GM23338 (cell line): ENCODE results near the gene RAD23A. TPM values are rescaled to one million over a fixed set of nuclear protein-coding genes. Genes with fewer than 3 reads are reported as not detected.

ENCODE experiments used
- ATAC-seq: fragments of 200-7000 bp; cut with Tn5 transposase; 3 replicates; pipeline ENCODE4 v1.9.1; 2020
- DNase-seq: peaks from one replicate; pipeline ENCODE4 v3.0.0-alpha.2; 2015; ENCODE audit warnings: low spot score
- H2AFZ ChIP-seq: fragments of 200-600 bp; sonication (generic); 2 replicates; pipeline ENCODE4 v1.8.0; 2016; ENCODE audit warnings: antibody characterized with exemption, mild to moderate bottlenecking, moderate library complexity
- H3F3A ChIP-seq: fragments of 200-600 bp; sonication (generic); replicated peaks from 2 replicates; pipeline ENCODE4 v1.8.0; 2017; ENCODE audit warnings: antibody characterized with exemption, mixed run types, low read depth
- H3K27ac ChIP-seq: fragments of 200-600 bp; sonication (generic); 2 replicates; pipeline ENCODE4 v1.6.1; 2016; ENCODE audit warnings: low read depth
- H3K27me3 ChIP-seq: fragments of 200-600 bp; sonication (generic); 2 replicates; pipeline ENCODE4 v1.8.0; 2016; ENCODE audit warnings: mild to moderate bottlenecking, mixed run types, moderate library complexity; ENCODE audit not compliant: insufficient read depth
- H3K36me3 ChIP-seq: fragments of 200-600 bp; sonication (generic); 2 replicates; pipeline ENCODE4 v1.8.0; 2016; ENCODE audit warnings: mild to moderate bottlenecking; ENCODE audit not compliant: insufficient read depth
- H3K4me1 ChIP-seq: fragments of 200-600 bp; sonication (generic); 2 replicates; pipeline ENCODE4 v1.8.0; 2016; ENCODE audit warnings: mild to moderate bottlenecking, moderate library complexity; ENCODE audit not compliant: insufficient read depth
- H3K4me2 ChIP-seq: fragments of 200-600 bp; sonication (generic); 2 replicates; pipeline ENCODE4 v1.7.1; 2017; ENCODE audit warnings: mixed run types
- H3K4me3 ChIP-seq: fragments of 200-600 bp; sonication (generic); 2 replicates; pipeline ENCODE4 v1.6.1; 2016; ENCODE audit warnings: mixed run types
- H3K79me2 ChIP-seq: fragments of 200-600 bp; sonication (generic); replicated peaks from 2 replicates; pipeline ENCODE4 v1.8.0; 2017; ENCODE audit warnings: mild to moderate bottlenecking; ENCODE audit not compliant: insufficient read depth
- H3K9me2 ChIP-seq: fragments of 200-600 bp; sonication (generic); 2 replicates; pipeline ENCODE4 v1.8.0; 2017; ENCODE audit not compliant: insufficient read depth
- H4K20me1 ChIP-seq: fragments of 200-600 bp; sonication (generic); replicated peaks from 2 replicates; pipeline ENCODE4 v1.8.0; 2017; ENCODE audit warnings: mild to moderate bottlenecking; ENCODE audit not compliant: insufficient read depth
- H3K27ac Mint-ChIP-seq: 2 replicates; pipeline ENCODE4 v1.8.0; 2020; ENCODE audit warnings: inconsistent platforms, mild to moderate bottlenecking, moderate library complexity, mixed read lengths
- H3K27me3 Mint-ChIP-seq: 3 replicates; pipeline ENCODE4 v1.8.0; 2022; ENCODE audit warnings: low read depth, mild to moderate bottlenecking, moderate library complexity, mixed read lengths, inconsistent platforms; ENCODE audit not compliant: insufficient read depth, poor library complexity
- H3K36me3 Mint-ChIP-seq: 3 replicates; pipeline ENCODE4 v1.8.0; 2021; ENCODE audit warnings: low read depth, mild to moderate bottlenecking, inconsistent platforms, moderate library complexity, mixed read lengths
- H3K4me1 Mint-ChIP-seq: 3 replicates; pipeline ENCODE4 v1.8.0; 2020; ENCODE audit warnings: mild to moderate bottlenecking, inconsistent platforms, mixed read lengths
- H3K4me3 Mint-ChIP-seq: 3 replicates; pipeline ENCODE4 v1.8.0; 2021; ENCODE audit warnings: moderate library complexity, mild to moderate bottlenecking, inconsistent platforms, mixed read lengths
- H3K9me3 Mint-ChIP-seq: 3 replicates; pipeline ENCODE4 v1.8.0; 2020; ENCODE audit warnings: moderate library complexity, mild to moderate bottlenecking, inconsistent platforms, mixed read lengths
- EZH2phosphoT487 ChIP-seq: fragments of 200-600 bp; sonication (generic); IDR thresholded peaks from one replicate; pipeline ENCODE4 v1.8.1; 2018; ENCODE audit warnings: antibody characterized with exemption; ENCODE audit not compliant: unreplicated experiment
- JUNB ChIP-seq: IDR thresholded peaks from one replicate; pipeline ENCODE4 v1.6.1; 2016; ENCODE audit warnings: antibody characterized with exemption; ENCODE audit not compliant: unreplicated experiment
- NANOG ChIP-seq: IDR thresholded peaks from 2 replicates; pipeline ENCODE4 v1.6.1; 2016; ENCODE audit warnings: antibody characterized with exemption, borderline replicate concordance
- POLR2AphosphoS5 ChIP-seq: IDR thresholded peaks from 2 replicates; pipeline ENCODE4 v1.6.1; 2016; ENCODE audit warnings: antibody characterized with exemption, low read depth
- STAT1 ChIP-seq: IDR thresholded peaks from one replicate; pipeline ENCODE4 v1.6.1; 2016; ENCODE audit warnings: antibody characterized with exemption; ENCODE audit not compliant: unreplicated experiment
- ZNF114 ChIP-seq: fragments of 250-450 bp; sonication (Bioruptor Pico); IDR thresholded peaks from 2 replicates; pipeline ENCODE4 v1.5.0; 2020; ENCODE audit warnings: mild to moderate bottlenecking, moderate library complexity
- ZNF331 ChIP-seq: fragments of 250-450 bp; sonication (Bioruptor Pico); IDR thresholded peaks from 2 replicates; pipeline ENCODE4 v1.5.0; 2020; ENCODE audit warnings: low read depth, mild to moderate bottlenecking, moderate library complexity
- polyA plus RNA-seq: library from polyadenylated mRNA; unstranded; fragments of >200 nt; fragmentation: Nextera tagmentation; extraction: Ambion mirVana; gene quantifications from 2 replicates; pipeline ENCODE4 v1.2.1, GENCODE V29; 2016
- total RNA-seq: library from RNA; depleted of rRNA; stranded (reverse); fragments of >200 nt; shearing (Covaris generic); gene quantifications from 2 replicates; pipeline ENCODE4 v1.2.3, GENCODE V29; 2014
- TF ChIP-seq, protein P1 (sequence below): IDR thresholded peaks from 2 replicates; pipeline ENCODE4 v1.6.1; 2016; ENCODE audit warnings: antibody characterized with exemption
- TF ChIP-seq, protein P2 (sequence below): IDR thresholded peaks from one replicate; pipeline ENCODE4 v1.6.1; 2018; ENCODE audit warnings: antibody characterized with exemption; ENCODE audit not compliant: unreplicated experiment
- TF ChIP-seq, protein P3 (sequence below): fragments of 250-450 bp; sonication (Bioruptor Pico); IDR thresholded peaks from 2 replicates; pipeline ENCODE4 v1.5.0; 2020; ENCODE audit warnings: mild to moderate bottlenecking, moderate library complexity
- TF ChIP-seq, protein P4 (sequence below), 2 experiments: fragments of 200-600 bp in 1 of 2; sonication (generic) in 1 of 2; conservative IDR thresholded peaks; 2 replicates each; pipeline versions ENCODE4 v1.5.1 to v1.6.1; 2016 to 2017; ENCODE audit warnings: antibody characterized with exemption in 2 of 2, low read depth in 2 of 2, mild to moderate bottlenecking in 2 of 2, moderate library complexity in 1 of 2

The RAD23A gene
- total and polyA plus RNA-seq, 2 experiments from 2014 or later: 69.7 to 127 TPM

DNA sequence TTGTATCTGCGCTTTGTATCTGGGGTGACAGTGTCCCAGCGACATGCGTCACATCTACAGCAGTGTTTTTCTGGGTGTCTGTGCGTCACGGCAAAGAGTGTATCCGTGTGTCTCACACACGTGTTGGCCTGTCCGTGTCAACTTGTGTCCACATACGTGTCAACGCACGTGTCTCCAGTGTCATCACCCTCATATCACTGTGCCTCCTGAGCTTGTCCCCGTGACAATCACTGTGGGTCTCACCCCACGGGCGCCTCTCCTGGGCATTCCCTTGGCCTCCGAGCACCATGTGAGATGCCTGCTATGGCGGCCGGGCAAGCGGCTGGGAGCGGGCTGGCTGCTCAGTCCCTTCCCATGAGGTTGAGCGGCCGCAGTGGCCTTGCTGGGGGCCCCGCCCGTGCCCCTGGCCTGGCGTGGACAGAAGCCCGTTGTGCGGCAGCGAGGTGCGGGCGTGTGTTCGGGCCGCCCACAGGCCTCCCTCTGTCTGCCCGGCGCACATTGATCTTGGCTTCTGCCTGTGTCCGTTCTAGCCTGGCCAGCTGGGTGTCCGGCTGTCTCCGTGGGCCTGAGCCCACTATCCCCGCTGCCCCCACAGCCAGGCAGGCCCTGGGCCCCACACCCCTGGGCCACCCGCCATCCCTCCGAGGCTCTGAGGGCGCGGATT lies 56.0 kb downstream of the RAD23A start:
- H2AFZ ChIP-seq: no peak overlapping the region
- H3K4me1 ChIP-seq: no peaks in the 10 kb centered on the region
- no peak overlapping the region for H3K4me3 ChIP-seq
- H3K27ac Mint-ChIP-seq: no peak overlapping the region
- H3K36me3 ChIP-seq: no peaks in the 10 kb centered on the region
- peaks cover 4% of the 10 kb centered on the region; the same call in 1 of the 2 replicates for H3F3A ChIP-seq
- no peaks in the 10 kb centered on the region; the same call in 1 of the 2 replicates for H4K20me1 ChIP-seq
- peaks cover 86% of the 10 kb centered on the region for H3K27me3 ChIP-seq
- TF ChIP-seq NANOG (no peak), ZNF114 (no peak), POLR2AphosphoS5 (no peak), JUNB (no peak), EZH2phosphoT487 (no peak), ZNF331 (CRISPR knock-in tag) (no peak), STAT1 (no peak)
- TF ChIP-seq, protein P1, sequence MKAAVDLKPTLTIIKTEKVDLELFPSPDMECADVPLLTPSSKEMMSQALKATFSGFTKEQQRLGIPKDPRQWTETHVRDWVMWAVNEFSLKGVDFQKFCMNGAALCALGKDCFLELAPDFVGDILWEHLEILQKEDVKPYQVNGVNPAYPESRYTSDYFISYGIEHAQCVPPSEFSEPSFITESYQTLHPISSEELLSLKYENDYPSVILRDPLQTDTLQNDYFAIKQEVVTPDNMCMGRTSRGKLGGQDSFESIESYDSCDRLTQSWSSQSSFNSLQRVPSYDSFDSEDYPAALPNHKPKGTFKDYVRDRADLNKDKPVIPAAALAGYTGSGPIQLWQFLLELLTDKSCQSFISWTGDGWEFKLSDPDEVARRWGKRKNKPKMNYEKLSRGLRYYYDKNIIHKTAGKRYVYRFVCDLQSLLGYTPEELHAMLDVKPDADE: no peak
- TF ChIP-seq, protein P2, sequence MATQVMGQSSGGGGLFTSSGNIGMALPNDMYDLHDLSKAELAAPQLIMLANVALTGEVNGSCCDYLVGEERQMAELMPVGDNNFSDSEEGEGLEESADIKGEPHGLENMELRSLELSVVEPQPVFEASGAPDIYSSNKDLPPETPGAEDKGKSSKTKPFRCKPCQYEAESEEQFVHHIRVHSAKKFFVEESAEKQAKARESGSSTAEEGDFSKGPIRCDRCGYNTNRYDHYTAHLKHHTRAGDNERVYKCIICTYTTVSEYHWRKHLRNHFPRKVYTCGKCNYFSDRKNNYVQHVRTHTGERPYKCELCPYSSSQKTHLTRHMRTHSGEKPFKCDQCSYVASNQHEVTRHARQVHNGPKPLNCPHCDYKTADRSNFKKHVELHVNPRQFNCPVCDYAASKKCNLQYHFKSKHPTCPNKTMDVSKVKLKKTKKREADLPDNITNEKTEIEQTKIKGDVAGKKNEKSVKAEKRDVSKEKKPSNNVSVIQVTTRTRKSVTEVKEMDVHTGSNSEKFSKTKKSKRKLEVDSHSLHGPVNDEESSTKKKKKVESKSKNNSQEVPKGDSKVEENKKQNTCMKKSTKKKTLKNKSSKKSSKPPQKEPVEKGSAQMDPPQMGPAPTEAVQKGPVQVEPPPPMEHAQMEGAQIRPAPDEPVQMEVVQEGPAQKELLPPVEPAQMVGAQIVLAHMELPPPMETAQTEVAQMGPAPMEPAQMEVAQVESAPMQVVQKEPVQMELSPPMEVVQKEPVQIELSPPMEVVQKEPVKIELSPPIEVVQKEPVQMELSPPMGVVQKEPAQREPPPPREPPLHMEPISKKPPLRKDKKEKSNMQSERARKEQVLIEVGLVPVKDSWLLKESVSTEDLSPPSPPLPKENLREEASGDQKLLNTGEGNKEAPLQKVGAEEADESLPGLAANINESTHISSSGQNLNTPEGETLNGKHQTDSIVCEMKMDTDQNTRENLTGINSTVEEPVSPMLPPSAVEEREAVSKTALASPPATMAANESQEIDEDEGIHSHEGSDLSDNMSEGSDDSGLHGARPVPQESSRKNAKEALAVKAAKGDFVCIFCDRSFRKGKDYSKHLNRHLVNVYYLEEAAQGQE: no peak
- TF ChIP-seq, protein P3, sequence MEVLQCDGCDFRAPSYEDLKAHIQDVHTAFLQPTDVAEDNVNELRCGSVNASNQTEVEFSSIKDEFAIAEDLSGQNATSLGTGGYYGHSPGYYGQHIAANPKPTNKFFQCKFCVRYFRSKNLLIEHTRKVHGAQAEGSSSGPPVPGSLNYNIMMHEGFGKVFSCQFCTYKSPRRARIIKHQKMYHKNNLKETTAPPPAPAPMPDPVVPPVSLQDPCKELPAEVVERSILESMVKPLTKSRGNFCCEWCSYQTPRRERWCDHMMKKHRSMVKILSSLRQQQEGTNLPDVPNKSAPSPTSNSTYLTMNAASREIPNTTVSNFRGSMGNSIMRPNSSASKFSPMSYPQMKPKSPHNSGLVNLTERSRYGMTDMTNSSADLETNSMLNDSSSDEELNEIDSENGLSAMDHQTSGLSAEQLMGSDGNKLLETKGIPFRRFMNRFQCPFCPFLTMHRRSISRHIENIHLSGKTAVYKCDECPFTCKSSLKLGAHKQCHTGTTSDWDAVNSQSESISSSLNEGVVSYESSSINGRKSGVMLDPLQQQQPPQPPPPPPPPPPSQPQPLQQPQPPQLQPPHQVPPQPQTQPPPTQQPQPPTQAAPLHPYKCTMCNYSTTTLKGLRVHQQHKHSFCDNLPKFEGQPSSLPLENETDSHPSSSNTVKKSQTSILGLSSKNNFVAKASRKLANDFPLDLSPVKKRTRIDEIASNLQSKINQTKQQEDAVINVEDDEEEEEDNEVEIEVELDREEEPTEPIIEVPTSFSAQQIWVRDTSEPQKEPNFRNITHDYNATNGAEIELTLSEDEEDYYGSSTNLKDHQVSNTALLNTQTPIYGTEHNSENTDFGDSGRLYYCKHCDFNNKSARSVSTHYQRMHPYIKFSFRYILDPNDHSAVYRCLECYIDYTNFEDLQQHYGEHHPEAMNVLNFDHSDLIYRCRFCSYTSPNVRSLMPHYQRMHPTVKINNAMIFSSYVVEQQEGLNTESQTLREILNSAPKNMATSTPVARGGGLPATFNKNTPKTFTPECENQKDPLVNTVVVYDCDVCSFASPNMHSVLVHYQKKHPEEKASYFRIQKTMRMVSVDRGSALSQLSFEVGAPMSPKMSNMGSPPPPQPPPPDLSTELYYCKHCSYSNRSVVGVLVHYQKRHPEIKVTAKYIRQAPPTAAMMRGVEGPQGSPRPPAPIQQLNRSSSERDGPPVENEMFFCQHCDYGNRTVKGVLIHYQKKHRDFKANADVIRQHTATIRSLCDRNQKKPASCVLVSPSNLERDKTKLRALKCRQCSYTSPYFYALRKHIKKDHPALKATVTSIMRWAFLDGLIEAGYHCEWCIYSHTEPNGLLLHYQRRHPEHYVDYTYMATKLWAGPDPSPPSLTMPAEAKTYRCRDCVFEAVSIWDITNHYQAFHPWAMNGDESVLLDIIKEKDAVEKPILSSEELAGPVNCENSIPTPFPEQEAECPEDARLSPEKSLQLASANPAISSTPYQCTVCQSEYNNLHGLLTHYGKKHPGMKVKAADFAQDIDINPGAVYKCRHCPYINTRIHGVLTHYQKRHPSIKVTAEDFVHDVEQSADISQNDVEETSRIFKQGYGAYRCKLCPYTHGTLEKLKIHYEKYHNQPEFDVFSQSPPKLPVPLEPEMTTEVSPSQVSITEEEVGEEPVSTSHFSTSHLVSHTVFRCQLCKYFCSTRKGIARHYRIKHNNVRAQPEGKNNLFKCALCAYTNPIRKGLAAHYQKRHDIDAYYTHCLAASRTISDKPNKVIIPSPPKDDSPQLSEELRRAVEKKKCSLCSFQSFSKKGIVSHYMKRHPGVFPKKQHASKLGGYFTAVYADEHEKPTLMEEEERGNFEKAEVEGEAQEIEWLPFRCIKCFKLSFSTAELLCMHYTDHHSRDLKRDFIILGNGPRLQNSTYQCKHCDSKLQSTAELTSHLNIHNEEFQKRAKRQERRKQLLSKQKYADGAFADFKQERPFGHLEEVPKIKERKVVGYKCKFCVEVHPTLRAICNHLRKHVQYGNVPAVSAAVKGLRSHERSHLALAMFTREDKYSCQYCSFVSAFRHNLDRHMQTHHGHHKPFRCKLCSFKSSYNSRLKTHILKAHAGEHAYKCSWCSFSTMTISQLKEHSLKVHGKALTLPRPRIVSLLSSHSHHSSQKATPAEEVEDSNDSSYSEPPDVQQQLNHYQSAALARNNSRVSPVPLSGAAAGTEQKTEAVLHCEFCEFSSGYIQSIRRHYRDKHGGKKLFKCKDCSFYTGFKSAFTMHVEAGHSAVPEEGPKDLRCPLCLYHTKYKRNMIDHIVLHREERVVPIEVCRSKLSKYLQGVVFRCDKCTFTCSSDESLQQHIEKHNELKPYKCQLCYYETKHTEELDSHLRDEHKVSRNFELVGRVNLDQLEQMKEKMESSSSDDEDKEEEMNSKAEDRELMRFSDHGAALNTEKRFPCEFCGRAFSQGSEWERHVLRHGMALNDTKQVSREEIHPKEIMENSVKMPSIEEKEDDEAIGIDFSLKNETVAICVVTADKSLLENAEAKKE (CRISPR knock-in tag): no peak
- TF ChIP-seq, protein P4, sequence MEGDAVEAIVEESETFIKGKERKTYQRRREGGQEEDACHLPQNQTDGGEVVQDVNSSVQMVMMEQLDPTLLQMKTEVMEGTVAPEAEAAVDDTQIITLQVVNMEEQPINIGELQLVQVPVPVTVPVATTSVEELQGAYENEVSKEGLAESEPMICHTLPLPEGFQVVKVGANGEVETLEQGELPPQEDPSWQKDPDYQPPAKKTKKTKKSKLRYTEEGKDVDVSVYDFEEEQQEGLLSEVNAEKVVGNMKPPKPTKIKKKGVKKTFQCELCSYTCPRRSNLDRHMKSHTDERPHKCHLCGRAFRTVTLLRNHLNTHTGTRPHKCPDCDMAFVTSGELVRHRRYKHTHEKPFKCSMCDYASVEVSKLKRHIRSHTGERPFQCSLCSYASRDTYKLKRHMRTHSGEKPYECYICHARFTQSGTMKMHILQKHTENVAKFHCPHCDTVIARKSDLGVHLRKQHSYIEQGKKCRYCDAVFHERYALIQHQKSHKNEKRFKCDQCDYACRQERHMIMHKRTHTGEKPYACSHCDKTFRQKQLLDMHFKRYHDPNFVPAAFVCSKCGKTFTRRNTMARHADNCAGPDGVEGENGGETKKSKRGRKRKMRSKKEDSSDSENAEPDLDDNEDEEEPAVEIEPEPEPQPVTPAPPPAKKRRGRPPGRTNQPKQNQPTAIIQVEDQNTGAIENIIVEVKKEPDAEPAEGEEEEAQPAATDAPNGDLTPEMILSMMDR (conservative IDR thresholded peaks at IDR 0.05; ENCODE audit: low read depth in 2 of 2): no peak
- H3K9me3 Mint-ChIP-seq: no peaks in the 10 kb centered on the region
- ATAC-seq: no peak
- H3K4me2 ChIP-seq: no peak overlapping the region
- DNase-seq: no peak
- no peaks in the 10 kb centered on the region; the same call in 2 of the 3 replicates for H3K4me1 Mint-ChIP-seq
- H3K36me3 Mint-ChIP-seq: no peaks in the 10 kb centered on the region; the same call in 2 of the 3 replicates
- no peaks in the 10 kb centered on the region for H3K9me2 ChIP-seq
- peaks cover 69% of the 10 kb centered on the region for H3K27me3 Mint-ChIP-seq
- no peak overlapping the region for H3K27ac ChIP-seq
- no peak overlapping the region for H3K4me3 Mint-ChIP-seq
- no peaks in the 10 kb centered on the region for H3K79me2 ChIP-seq
